Measurements from ENCODE around the gene CLTB.
"Not testable (repeated sequence)": the region's sequence is repeated elsewhere in the genome, so short reads cannot be mapped to it uniquely, and the experiment has no call there.

CLTB gene

DNA sequence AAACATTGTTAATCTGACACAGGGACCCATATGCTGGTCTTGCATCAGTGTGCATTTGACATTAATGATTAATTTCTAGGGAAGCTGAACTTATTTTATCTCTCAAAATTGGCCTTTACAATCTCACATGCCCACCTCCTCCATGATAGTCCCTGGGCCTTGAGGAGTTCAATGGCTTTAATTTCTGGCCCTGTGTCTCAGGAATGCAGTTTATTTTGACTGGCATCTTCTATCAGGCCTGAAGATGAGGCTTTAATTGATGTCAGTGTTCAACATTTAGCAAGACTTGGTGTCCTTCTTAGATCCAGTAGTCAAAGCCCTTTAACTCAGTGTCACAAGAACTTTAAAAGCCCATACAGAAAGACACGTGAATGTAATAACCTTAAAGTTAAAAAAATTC, 10.5 kb upstream of the CLTB start:
- DNase-seq: no peak

DNA sequence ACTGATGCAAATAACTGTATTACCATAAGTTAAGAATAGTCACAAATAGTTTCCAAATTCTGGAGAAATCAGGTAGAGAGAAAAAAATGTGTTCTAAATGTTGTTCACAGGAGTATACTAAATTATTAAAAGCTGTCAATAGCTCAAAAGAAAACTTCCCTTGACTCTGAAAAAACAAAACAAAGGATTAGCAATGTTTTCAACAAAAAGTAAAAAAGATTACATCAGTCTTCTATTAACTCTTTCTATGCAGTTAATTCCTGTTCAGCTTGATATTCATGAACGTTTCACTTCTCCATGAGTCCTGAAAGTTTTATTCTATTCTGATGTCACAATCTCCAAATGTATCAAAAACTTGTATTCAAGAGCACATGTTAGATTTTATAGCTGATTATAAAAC, 9.5 kb upstream of the CLTB start:
- no peak for DNase-seq

DNA sequence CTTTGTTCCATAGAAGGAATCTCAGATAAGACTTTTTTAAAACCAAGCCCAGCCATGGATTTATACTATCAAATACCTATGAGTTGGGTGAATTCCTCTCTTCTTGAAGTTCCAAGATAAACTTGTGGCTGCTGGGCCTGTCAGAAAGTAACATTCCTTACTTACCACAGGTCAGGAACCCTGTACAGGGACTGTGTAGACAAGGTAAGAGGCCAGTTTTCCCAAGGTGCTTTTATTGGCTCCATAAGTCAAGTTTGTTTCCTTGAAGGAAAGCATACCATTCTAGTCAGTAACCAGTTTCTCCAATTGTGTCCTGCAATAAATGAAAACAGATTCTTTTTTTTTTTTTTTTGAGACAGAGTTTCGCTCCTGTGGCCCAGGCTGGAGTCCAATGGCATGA, 8.8 kb upstream of the CLTB start:
- no peak for DNase-seq

DNA sequence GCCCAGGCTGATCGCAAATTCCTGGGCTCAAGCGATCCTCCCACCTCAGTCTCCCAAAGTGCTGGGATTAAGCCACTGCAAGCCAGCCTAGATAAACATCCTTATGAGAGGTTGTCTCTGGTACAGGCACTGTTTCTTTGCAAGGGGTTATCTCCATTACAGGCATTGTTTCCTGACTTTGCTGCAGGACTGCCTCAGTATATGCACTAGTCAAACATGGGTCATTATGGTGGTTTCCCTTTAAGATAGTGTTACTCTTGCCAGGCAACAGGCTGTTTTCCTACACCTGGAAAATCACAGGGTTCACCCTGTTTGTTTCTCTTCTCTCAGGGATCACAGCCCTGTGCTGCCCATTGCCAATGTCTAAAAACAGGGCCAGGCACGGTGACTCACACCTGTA, 7.8 kb upstream of the CLTB start:
- no peak for DNase-seq

DNA sequence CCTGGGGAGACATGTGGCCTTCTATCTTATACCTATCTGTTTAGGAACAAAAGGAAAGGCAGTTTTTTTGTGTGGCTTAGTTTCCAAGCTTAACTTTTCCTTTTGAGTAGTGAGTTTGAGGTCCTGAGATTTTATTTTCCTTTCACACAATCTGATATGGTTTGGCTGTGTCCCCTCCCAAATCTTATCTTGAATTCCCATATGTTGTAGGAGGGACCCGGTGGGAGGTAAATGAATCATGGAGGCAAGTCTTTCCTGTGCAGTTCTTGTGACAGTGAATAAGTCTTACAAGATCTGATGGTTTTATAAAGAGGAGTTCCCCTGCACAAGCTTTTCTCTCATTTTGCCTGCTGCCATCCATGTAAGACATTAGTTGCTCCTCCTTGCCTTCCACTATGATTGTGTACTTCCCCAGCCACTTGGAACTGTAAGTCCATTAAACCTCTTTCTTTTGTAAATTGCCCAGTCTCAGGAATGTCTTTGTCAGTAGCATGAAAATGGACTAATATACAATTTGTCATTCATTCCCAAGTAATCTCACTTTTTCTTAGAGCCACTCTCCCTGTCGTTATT, 4.7 kb upstream of the CLTB start:
- no peak for DNase-seq

DNA sequence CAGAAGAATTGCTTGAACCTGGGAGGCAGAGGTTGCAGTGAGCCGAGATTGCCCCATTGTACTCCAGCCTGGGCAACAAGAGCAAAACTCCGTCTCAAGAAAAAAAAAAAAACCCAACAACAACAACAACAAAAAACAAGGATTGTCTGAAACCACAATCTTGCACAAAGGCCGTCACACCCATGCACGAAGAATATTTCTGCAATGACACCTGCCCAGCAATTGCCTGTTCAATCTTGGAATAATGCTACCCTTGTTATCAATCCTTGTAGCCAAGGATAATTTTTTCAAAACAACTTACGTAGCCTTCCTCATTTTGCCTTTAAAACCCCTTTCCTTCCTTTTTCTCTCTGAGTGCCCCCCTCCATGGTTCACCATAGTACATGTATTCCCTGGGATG, 3.7 kb upstream of the CLTB start:
- DNase-seq: no peak

DNA sequence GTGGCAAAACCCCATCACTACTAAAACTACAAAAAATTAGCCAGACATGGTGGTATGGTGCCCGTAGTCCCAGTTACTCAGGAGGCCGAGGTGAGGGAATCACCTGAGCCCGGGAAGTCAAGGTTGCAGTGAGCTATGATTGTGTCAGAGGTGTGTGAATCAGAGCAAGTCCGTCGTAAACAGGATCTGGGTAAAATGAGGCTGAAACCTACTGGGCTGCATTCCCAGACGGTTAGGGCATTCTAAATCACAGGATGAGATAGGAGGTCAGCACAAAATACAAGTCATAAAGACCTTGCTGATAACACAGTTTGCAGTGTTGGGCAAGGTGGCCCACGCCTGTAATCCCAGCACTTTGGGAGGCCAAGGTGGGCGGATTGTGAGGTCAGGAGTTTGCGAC, 1.9 kb upstream of the CLTB start:
- no peak for DNase-seq

DNA sequence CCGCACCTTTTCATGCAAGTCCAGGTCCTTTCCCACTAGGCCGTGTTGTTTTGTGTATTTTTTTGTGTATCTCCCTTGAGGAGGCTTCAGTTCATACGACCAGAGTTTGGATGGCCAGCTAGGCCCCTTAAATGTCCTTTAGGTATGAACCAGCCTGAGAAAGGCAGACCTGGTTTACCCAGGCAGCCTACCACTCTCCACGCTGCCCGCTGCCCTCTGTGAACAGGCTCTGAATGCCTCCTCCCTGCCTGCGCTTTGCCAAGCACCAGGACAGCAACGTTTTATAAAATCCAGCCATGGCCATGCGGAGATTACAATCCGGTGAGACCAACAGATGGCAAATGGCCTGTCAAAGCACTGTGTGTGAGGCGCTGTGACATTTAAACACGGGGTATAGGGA, 626 bp upstream of the CLTB start:
- no peak for DNase-seq

DNA sequence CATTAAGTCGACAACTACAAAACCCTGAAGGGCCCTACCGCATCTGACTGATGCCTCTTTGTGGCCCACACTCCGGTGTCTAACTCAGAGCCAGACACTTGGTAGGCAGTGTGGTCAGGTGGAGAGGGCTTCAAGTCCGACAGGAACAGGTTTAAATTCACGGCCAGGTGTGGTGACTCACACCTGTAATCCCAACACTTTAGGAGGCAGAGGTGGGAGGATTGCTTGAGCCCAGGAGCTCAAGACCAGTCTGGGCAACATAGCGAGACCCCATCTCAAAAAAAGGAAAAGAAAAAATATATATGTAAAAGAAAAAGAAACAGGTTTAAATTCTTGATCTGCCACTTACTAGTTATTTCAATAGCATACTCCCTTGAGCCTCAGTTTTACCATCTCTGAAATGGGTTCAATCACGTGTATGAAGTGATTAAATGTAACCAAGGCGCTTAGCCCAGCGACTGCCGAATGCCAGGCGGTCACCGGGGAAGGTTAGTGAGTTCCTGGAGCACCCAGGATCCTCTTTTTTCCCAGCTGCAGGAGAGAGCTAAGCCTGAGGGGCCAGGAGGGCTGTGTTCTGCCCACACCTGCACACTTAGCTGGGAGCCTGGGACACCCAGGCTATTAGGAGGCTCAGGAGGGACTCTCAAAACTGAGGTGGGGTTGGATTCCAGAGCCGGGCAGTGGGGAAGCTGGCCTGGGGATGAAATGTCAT, 943 bp downstream of the CLTB start:
- DNase-seq: no peak

DNA sequence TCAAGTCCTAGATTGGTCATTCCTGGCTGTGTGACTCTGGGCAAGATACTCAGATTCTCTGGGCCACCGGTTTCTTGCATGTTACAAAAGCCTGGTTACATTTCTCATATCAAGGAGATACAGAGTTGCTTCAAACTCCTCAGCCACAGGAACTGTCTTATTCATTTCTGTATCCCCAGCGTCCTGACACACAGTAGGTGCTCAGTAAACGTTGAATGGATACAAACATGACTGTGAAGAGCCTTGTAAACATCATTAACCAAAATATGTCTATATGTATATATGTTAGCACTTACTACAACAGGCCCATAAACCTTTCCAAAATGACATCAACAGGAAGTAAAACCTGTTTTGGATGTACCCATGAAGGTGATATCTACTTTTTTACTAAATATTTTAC, 1.6 kb downstream of the CLTB start:
- DNase-seq: no peak

DNA sequence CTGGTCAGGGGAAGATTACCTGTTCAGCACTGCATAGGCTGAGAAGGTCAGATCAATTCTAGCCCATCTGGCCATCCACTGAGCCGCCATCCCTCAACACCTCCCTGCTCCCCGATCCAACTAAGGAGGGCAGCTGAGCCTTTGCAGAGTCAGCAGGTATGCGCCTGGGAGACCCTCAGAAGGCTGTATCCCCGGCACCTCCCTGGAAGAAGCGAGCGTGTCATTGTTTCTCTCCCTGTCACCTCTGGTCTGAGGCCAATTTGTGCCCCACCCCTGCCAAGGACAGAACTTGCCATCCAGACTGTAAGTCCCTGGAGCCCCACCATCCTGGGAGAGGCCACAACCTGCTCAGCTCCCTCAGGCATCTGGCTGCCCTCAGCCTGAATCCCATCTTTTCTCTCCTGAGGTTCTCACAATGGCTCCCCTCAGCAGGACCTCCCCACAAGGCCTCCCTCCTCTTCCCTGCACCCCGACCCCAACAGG, 2.6 kb downstream of the CLTB start:
- no peak for DNase-seq

DNA sequence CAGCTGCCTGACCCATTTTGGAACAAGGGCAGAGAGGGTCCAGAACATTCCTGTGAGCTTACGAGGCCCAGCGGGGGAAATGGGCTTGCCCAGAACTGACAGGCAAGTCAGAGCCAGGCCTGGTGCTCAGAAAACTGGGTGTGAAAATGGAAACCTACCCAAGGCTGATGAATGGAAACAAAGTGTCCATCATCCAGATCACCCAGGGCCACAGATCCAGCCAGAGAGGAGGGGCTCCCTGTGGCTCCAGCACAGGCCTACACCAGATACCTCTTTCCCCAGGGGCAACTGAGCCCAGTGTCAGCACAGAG, 3.1 kb downstream of the CLTB start:
- DNase-seq: no peak

DNA sequence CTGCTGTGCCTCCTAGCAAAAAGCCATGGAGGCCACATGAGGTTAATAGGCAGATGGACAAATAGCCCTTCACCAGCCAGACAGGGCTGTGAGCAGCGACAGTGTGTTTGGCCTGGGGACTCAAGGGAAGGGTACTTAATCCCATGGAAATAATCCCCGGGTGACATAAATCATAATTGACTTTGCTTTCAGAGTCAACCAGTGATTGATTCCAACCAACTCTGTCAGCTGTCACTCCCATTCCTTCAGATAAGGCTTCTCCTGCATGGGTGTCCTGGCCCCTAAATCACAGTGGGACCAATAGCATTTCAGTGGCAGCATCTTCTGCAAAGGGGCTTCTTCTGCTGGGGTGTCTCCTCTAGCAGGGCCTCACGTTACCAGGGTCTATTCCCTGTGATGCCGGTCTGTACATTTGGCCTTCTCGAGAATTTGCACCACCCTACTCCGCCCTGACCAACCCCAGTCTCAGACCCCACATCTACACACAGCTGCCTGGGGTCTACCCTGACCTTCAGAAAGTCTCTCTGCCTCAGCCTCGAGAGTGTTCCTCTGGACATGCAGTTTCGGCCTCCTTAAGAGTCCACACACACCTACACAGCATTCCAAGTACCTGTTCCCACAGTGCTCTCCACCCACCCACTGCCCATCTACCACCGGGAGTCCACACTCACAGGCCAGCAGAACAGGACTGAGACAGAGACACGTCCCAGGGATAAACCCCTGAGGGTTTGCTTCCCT, 3.7 kb downstream of the CLTB start:
- DNase-seq: no peak

DNA sequence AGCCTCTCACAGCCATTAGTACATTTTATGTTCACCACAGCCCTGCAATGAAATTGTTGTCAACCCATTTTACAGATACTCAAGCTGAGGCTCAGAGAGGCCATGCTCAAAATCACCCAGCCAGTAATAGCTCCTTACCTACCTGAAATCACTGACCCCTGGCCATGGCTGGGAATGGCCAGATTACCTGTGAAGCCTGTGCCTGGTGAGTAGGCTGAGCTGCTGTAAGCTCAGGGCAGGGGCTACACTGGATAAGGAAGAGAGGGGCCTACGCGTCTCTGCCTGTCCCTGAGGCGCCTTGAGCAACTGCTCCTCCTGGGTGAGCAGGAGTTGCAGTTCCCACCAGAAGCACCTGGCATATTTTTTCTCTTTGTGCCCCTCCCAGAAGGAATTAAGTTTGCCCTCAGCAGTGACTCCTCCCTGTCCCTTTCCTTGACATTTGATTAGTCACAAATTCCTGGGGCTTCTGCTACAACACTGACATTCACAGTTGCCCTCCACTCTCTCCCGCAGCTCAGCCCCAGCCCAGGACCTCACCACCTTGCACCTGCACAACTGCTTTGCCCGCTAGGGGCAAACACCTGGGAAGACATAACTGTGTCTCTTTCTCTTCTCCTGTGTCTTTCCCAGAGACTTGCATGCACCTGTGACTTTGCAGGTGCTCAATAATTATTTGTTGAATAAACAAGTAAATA, 5.7 kb downstream of the CLTB start:
- no peak for DNase-seq

DNA sequence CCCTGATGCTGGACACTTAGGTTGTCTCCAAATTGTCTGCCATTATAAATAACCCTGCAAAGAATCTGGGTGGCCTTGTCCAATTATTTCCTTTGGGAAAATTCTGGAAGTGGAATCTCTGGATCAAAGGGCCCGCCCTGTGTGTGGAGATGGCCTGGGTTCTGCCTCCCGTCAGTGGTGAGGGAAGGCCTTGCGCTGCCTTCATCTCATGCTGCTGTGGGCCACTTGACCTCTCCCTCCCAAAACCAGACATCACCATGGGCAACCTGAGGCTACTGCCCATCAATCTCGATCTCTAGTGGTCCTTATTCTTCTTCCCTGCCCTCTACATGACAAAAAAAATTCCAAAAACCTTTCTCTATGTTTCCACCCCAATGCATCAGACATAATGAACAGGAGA, 6.6 kb downstream of the CLTB start:
- no peak for DNase-seq

DNA sequence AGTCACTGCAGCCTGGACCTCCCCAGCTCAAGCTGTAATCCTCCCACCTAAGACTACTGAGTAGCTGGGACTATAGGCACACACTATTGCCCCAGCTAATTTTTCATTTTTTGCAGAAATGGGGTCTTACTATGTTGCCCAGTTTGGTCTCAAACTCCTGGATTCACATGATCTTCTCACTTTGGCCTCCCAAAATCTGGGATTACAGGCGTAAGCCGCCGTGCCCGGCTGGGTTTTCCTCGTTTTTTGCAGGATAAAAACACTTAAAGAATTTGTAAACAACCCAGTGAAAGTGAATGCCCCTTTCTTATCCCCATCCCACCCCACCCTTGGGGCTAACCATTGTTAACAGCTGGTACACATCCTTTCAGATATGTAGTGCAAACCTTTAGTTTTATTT, 7.7 kb downstream of the CLTB start:
- no peak for DNase-seq

DNA sequence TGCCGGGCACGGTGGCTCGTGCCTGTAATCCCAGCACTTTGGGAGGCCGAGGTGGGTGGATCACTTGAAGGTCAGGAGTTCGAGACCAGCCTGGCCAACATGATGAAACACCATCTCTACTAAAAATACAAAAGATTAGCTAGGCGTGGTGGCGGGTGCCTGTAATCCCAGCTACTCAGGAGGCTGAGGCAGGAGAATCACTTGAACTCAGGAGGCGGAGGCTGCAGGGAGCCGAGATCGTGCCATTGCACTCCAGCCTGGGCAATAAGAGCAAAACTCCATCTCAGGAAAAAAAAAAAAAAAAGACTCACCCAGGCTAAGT, 8.1 kb downstream of the CLTB start:
- not testable (repeated sequence) for DNase-seq

DNA sequence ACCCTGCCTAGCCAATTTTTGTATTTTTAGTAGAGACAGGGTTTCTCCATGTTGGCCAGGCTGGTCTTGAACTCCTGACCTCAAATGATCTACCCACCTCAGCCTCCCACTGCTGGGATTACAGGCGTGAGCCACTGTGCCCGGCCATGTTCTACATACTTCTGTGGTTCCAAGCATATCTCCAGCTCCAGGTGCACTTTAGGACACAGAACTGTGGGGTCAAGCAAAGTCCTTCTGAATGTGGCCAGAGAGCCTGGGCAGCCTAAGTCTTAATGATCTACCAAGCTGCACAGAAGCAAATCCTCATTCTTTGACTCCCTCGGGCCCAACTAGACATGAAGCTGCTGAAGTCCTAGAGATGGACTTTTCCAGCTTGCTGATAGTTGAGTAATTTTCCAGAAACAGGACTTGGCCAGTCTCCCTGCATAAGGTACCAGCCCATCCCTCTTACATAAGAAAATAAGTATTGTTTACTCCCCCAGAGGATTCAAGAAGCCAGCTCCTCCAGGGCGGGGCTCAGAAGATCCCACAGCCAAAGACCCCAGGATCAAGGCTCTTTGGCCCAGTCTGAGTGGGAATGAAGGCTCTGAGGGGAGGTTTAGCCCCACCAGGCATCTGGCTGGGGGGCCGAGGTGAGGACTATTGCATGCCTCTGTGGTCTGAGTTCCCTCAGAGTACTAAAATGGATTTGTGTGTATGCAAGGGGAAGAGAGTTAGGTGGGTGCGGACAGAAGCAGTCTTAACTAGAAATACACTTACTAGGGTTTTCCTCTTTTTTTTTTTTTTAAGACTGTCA, 8.7 kb downstream of the CLTB start:
- no peak for DNase-seq

DNA sequence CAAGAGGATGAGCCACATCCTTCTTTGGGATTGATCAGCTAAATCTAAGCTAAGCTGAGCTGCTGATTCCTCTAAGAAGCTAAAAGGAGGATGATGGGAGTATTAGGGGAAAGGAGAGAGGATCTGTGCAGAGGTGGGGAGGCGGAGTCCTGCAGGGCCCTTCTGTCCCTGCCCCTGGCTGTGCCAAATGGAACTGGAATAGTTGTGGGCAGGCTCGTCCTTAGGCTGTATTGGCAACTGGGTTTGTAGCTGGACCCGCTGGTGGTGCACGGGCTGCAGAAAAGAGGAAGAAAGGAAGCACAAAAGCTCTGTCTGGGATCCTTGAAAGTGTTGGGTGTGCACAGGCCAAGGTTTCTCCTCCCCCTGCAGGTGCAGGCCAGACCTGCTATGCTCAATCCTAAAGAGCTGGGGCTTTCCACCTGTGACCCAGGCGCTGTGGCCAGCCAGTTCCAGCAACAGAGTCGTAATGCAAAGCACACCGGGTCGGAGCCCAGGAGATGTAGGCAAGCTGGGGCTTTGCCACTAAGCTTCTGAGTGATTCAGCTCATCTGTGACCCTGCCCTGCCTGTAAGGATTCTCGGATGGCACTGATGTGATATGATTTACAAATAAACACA, 9.8 kb downstream of the CLTB start:
- DNase-seq: no peak

DNA sequence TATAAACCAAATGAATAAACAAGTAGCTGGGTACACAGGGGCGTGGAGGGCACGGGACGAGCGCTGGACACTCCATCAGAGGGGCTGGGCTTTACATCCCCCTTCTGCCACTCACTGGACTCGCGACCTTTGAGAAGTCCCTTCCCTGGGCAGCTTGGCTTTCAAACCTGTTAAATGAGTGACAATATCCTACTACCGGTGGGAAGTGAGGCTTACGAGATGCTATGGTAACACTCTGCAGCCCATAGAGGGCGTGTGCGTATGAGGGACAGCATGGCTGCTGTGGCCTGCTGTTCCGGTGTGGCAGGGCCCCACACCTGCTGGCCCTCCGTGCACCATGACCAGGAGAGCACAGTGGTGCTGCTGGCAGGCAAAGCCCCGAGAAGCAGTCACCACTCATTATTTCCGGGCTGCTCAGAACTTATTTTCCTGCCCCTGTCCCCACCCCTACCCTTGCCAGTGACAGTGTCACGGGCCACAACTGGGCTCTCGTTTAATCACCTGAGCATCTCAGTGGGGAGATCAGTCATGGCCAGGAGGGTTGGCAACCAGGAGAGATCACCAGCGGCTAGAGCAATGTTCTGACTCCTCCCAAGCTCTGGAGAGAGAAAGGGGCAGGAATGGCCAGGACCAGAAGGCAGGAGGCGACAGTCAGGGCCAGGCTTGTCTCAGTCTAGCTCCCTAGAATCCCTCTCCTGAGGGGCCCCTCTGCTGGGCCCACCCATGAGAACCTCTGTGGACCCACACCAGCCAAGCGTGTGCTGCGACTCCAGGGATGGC, 10.5 kb downstream of the CLTB start:
- no peak for DNase-seq

DNA sequence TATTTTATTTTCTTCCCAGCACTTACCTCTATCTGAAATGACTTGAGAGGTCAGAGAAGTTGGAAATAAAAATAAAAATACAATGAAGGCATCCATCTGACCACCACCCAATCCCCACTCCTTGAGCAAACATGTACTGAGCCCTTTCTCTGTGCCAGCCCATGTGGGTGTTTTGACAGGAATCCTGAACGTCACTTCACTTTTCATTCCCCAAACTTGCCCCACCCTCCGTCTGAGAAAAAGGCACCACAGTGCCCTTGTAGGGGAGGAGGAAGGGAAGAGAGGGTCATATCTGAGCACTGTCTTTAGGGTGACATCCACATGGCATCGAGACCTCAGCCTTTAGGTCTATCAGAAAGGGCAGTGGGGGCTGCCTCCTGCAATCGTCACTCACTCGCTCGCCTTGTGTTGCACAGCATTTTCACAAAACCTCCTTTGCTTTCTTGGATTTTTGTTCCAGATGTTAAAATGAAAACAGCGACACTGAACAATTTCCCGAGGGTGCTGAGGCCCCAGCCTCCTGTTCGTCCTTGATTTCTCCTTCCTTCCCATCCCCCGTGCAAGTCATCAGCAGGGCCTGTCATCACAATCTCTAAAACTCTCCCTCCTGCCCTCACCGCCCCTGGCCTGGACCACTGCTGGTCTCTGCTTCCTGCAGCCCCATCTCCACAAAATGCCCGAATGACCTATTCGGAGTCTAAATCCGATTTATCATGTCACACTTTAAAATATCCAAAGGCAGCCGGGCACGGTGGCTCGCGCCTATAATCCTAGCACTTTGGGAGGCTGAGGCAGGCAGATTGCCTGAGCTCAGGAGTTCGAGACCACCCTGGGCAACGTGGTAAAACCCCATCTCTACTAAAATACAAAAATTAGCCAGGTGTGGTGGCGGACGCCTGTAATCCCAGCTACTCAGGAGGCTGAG, 14.8 kb downstream of the CLTB start:
- no peak for DNase-seq

Data from activated naive CD4-positive, alpha-beta T cell treated with anti-CD3 and anti-CD28 coated beads, Interleukin-2, amount 50 U/mL, for 16 hours (primary cell).